HepG2 (cell line): ENCODE results near the gene CSNK1D. TPM values are rescaled to one million over a fixed set of nuclear protein-coding genes. Genes with fewer than 3 reads are reported as not detected.

Experiments
- ASH2L ChIP-seq: fragments of 300-600, 200-600 bp; sonication (generic); IDR thresholded peaks from 2 replicates; pipeline ENCODE4 v1.7.0; 2017; ENCODE audit warnings: low read depth, mild to moderate bottlenecking, moderate library complexity, mixed read lengths, low read length; ENCODE audit not compliant: insufficient read length
- HOXA3 ChIP-seq: sonication (generic); formaldehyde crosslinking; IDR thresholded peaks from 2 replicates; pipeline ENCODE4 v1.5.0; 2020; ENCODE audit warnings: missing genetic modification reagents
- ONECUT2 ChIP-seq: sonication (generic); formaldehyde crosslinking; IDR thresholded peaks from 2 replicates; pipeline ENCODE4 v1.4.0; 2020; ENCODE audit warnings: missing genetic modification reagents
- POLR2AphosphoS5 ChIP-seq: IDR thresholded peaks from 2 replicates; pipeline ENCODE4 v1.6.1; 2012; ENCODE audit warnings: low read depth, low read length
- PRPF4 ChIP-seq: fragments of 200-400 bp; formaldehyde crosslinking; IDR thresholded peaks from 2 replicates; pipeline ENCODE4 v1.6.1; 2016; ENCODE audit warnings: low read length, low read depth; ENCODE audit not compliant: poor library complexity, severe bottlenecking
- REL ChIP-seq: sonication (generic); formaldehyde crosslinking; conservative IDR thresholded peaks from 2 replicates; pipeline ENCODE4 v1.8.0; 2022; ENCODE audit warnings: mild to moderate bottlenecking, missing genetic modification reagents, moderate library complexity
- ZNF12 ChIP-seq: sonication (generic); formaldehyde crosslinking; IDR thresholded peaks from 2 replicates; pipeline ENCODE4 v1.5.0; 2020; ENCODE audit warnings: missing genetic modification reagents
- ZNF260 ChIP-seq: sonication (generic); formaldehyde crosslinking; IDR thresholded peaks from 2 replicates; pipeline ENCODE4 v1.4.0; 2020; ENCODE audit warnings: missing genetic modification reagents, low read depth, mild to moderate bottlenecking, borderline replicate concordance
- ZNF451 ChIP-seq: sonication (generic); formaldehyde crosslinking; IDR thresholded peaks from 2 replicates; pipeline ENCODE4 v1.5.0; 2020; ENCODE audit warnings: mild to moderate bottlenecking, missing genetic modification reagents
- ZNF460 ChIP-seq: sonication (generic); formaldehyde crosslinking; IDR thresholded peaks from 2 replicates; pipeline ENCODE4 v1.5.1; 2020; ENCODE audit warnings: missing genetic modification reagents, mild to moderate bottlenecking, borderline replicate concordance
- ZNF557 ChIP-seq: sonication (generic); formaldehyde crosslinking; IDR thresholded peaks from 2 replicates; pipeline ENCODE4 v1.4.0; 2020; ENCODE audit warnings: missing genetic modification reagents
- polyA plus RNA-seq, 8 experiments: library from polyadenylated mRNA; depleted of rRNA in 3 of 8; stranded (reverse) in 7 of 8; unstranded in 1 of 8; fragments of >200 nt; fragmentation: Illumina TruSeq in 4 of 8; extraction: Trizol in 4 of 8; gene quantifications; 2 replicates each; pipeline versions ENCODE4 v1.2.1 to v1.2.3, GENCODE V29; 2011 to 2016; ENCODE audit warnings: low read depth in 4 of 8, missing spikeins in 1 of 8, mixed read lengths in 1 of 8; ENCODE audit not compliant: insufficient read depth in 1 of 8
- total RNA-seq, 5 experiments: library from RNA; depleted of rRNA; stranded (reverse); fragments of >200 nt; fragmentation: Illumina TruSeq; extraction: Trizol; gene quantifications; 2 replicates each; pipeline ENCODE4 v1.2.3, GENCODE V29; 2016; ENCODE audit warnings: low read depth in 1 of 5
- TF ChIP-seq, protein P1 (sequence below): sonication (generic); formaldehyde crosslinking; IDR thresholded peaks from 2 replicates; pipeline ENCODE4 v1.4.0; 2020; ENCODE audit warnings: missing genetic modification reagents
- TF ChIP-seq, protein P2 (sequence below): sonication (generic); formaldehyde crosslinking; conservative IDR thresholded peaks from 2 replicates; pipeline ENCODE4 v1.4.0; 2020; ENCODE audit warnings: mild to moderate bottlenecking, missing genetic modification reagents, moderate library complexity
- TF ChIP-seq, protein P3 (sequence below): sonication (generic); formaldehyde crosslinking; IDR thresholded peaks from 2 replicates; pipeline ENCODE4 v1.9.0; 2021; ENCODE audit warnings: missing genetic modification reagents, mild to moderate bottlenecking, borderline replicate concordance
- TF ChIP-seq, protein P4 (sequence below): sonication (generic); formaldehyde crosslinking; IDR thresholded peaks from 2 replicates; pipeline ENCODE4 v1.4.0; 2020; ENCODE audit warnings: low read depth, mild to moderate bottlenecking, missing genetic modification reagents
- TF ChIP-seq, protein P5 (sequence below): sonication (generic); formaldehyde crosslinking; IDR thresholded peaks from 2 replicates; pipeline ENCODE4 v1.8.0; 2022; ENCODE audit warnings: missing genetic modification reagents, mild to moderate bottlenecking, moderate library complexity, borderline replicate concordance

Gene CSNK1D
- total and polyA plus RNA-seq, 2 of the 13 experiments (the other 11 are each of a cell fraction or from before 2014, with no cell fraction given) = 31.5 to 128 TPM

DNA sequence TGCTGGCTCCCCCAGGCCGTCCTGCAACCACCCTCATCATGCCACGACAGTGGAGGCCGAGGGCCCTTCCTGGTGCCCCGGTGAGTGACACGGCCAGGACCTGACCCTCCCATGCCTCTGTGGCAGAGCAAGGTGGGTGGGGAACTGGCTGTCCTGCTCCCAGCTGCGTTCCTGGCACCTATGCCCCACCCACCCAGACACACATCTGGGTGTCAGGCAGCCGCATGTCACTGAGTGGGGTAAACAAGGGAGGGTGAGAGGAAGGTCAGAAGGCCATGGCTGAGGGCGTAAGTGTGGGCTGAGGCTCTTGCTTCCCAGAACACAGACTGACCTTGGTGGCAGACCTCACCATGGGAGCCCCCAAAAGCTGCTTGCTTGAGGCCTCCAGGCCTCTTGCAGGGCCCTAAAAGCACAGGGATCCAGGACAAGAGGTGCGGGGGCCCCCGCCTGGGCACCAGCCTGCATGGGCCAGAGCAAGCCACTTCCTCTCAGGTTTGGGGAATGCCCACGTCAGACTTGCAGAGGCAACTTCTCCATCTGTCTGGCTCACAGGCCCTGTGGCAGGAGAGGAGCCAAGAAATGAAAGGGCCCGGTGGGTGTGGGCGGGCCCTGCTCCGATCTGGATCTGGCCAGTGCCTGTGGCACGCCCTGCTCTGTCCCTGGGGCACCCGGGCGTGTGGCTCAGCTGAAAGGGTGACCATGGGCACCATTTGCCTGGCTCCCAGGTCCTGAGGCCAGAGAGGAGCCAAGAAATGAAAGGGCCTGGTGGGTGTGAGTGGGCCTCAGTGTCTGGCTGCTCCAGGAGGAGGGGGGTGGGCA lies 57.0 kb downstream of the CSNK1D start (continued):
- TF ChIP-seq, protein P1, sequence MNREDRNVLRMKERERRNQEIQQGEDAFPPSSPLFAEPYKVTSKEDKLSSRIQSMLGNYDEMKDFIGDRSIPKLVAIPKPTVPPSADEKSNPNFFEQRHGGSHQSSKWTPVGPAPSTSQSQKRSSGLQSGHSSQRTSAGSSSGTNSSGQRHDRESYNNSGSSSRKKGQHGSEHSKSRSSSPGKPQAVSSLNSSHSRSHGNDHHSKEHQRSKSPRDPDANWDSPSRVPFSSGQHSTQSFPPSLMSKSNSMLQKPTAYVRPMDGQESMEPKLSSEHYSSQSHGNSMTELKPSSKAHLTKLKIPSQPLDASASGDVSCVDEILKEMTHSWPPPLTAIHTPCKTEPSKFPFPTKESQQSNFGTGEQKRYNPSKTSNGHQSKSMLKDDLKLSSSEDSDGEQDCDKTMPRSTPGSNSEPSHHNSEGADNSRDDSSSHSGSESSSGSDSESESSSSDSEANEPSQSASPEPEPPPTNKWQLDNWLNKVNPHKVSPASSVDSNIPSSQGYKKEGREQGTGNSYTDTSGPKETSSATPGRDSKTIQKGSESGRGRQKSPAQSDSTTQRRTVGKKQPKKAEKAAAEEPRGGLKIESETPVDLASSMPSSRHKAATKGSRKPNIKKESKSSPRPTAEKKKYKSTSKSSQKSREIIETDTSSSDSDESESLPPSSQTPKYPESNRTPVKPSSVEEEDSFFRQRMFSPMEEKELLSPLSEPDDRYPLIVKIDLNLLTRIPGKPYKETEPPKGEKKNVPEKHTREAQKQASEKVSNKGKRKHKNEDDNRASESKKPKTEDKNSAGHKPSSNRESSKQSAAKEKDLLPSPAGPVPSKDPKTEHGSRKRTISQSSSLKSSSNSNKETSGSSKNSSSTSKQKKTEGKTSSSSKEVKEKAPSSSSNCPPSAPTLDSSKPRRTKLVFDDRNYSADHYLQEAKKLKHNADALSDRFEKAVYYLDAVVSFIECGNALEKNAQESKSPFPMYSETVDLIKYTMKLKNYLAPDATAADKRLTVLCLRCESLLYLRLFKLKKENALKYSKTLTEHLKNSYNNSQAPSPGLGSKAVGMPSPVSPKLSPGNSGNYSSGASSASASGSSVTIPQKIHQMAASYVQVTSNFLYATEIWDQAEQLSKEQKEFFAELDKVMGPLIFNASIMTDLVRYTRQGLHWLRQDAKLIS (CRISPR knock-in tag) = no peak
- TF ChIP-seq, protein P2, sequence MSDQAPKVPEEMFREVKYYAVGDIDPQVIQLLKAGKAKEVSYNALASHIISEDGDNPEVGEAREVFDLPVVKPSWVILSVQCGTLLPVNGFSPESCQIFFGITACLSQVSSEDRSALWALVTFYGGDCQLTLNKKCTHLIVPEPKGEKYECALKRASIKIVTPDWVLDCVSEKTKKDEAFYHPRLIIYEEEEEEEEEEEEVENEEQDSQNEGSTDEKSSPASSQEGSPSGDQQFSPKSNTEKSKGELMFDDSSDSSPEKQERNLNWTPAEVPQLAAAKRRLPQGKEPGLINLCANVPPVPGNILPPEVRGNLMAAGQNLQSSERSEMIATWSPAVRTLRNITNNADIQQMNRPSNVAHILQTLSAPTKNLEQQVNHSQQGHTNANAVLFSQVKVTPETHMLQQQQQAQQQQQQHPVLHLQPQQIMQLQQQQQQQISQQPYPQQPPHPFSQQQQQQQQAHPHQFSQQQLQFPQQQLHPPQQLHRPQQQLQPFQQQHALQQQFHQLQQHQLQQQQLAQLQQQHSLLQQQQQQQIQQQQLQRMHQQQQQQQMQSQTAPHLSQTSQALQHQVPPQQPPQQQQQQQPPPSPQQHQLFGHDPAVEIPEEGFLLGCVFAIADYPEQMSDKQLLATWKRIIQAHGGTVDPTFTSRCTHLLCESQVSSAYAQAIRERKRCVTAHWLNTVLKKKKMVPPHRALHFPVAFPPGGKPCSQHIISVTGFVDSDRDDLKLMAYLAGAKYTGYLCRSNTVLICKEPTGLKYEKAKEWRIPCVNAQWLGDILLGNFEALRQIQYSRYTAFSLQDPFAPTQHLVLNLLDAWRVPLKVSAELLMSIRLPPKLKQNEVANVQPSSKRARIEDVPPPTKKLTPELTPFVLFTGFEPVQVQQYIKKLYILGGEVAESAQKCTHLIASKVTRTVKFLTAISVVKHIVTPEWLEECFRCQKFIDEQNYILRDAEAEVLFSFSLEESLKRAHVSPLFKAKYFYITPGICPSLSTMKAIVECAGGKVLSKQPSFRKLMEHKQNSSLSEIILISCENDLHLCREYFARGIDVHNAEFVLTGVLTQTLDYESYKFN (CRISPR knock-in tag) = peak; percentile 30; the same call in 1 of the 2 replicates
- TF ChIP-seq, protein P3, sequence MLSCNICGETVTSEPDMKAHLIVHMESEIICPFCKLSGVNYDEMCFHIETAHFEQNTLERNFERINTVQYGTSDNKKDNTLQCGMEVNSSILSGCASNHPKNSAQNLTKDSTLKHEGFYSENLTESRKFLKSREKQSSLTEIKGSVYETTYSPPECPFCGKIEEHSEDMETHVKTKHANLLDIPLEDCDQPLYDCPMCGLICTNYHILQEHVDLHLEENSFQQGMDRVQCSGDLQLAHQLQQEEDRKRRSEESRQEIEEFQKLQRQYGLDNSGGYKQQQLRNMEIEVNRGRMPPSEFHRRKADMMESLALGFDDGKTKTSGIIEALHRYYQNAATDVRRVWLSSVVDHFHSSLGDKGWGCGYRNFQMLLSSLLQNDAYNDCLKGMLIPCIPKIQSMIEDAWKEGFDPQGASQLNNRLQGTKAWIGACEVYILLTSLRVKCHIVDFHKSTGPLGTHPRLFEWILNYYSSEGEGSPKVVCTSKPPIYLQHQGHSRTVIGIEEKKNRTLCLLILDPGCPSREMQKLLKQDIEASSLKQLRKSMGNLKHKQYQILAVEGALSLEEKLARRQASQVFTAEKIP = no peak
- TF ChIP-seq, protein P4, sequence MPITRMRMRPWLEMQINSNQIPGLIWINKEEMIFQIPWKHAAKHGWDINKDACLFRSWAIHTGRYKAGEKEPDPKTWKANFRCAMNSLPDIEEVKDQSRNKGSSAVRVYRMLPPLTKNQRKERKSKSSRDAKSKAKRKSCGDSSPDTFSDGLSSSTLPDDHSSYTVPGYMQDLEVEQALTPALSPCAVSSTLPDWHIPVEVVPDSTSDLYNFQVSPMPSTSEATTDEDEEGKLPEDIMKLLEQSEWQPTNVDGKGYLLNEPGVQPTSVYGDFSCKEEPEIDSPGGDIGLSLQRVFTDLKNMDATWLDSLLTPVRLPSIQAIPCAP (CRISPR knock-in tag) = no peak
- TF ChIP-seq, protein P5, sequence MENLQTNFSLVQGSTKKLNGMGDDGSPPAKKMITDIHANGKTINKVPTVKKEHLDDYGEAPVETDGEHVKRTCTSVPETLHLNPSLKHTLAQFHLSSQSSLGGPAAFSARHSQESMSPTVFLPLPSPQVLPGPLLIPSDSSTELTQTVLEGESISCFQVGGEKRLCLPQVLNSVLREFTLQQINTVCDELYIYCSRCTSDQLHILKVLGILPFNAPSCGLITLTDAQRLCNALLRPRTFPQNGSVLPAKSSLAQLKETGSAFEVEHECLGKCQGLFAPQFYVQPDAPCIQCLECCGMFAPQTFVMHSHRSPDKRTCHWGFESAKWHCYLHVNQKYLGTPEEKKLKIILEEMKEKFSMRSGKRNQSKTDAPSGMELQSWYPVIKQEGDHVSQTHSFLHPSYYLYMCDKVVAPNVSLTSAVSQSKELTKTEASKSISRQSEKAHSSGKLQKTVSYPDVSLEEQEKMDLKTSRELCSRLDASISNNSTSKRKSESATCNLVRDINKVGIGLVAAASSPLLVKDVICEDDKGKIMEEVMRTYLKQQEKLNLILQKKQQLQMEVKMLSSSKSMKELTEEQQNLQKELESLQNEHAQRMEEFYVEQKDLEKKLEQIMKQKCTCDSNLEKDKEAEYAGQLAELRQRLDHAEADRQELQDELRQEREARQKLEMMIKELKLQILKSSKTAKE (CRISPR knock-in tag) = peak; percentile 93
- TF ChIP-seq PRPF4 = no peak
- no peak for TF ChIP-seq ASH2L
- TF ChIP-seq REL (CRISPR knock-in tag) = no peak
- no peak for TF ChIP-seq ZNF557
- peak; percentile 35; the same call in 1 of the 2 replicates for TF ChIP-seq HOXA3 (CRISPR knock-in tag)
- TF ChIP-seq ZNF260 (CRISPR knock-in tag) = no peak
- no peak for TF ChIP-seq ZNF460 (CRISPR knock-in tag)
- no peak for TF ChIP-seq ONECUT2
- no peak for TF ChIP-seq ZNF12
- no peak for TF ChIP-seq ZNF451 (CRISPR knock-in tag)
- no peak; the same call in 1 of the 2 replicates for TF ChIP-seq POLR2AphosphoS5
